Measurements from ENCODE around the gene EIF3A.

GRCh38 chr10:119029613-119030420 lies 50.8 kb downstream of the EIF3A start, which contains the start of gene NANOS1:
- TF ChIP-seq, protein P1, sequence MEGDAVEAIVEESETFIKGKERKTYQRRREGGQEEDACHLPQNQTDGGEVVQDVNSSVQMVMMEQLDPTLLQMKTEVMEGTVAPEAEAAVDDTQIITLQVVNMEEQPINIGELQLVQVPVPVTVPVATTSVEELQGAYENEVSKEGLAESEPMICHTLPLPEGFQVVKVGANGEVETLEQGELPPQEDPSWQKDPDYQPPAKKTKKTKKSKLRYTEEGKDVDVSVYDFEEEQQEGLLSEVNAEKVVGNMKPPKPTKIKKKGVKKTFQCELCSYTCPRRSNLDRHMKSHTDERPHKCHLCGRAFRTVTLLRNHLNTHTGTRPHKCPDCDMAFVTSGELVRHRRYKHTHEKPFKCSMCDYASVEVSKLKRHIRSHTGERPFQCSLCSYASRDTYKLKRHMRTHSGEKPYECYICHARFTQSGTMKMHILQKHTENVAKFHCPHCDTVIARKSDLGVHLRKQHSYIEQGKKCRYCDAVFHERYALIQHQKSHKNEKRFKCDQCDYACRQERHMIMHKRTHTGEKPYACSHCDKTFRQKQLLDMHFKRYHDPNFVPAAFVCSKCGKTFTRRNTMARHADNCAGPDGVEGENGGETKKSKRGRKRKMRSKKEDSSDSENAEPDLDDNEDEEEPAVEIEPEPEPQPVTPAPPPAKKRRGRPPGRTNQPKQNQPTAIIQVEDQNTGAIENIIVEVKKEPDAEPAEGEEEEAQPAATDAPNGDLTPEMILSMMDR (IDR thresholded peaks at IDR 0.05; ENCODE audit: insufficient read depth, low read length, poor library complexity, severe bottlenecking) = no peak
- TF ChIP-seq EZH2phosphoT487 (conservative IDR thresholded peaks at IDR 0.05; ENCODE audit: low read length) = no peak
